Lower lobe of right lung (tissue), 2 donors: ENCODE measurements around the gene ANKRD44. TPM values are rescaled to one million over a fixed set of nuclear protein-coding genes. Genes with fewer than 3 reads are reported as not detected.
"Not testable (repeated sequence)": the region's sequence is repeated elsewhere in the genome, so short reads cannot be mapped to it uniquely, and the experiment has no call there.

Experiments
- ATAC-seq, 2 donors: fragments of 200-7000 bp; cut with Tn5 transposase; one replicate each; pipeline ENCODE4 v1.9.1; 2020 to 2022; ENCODE audit warnings: mild to moderate bottlenecking in 2 of 2, moderate library complexity in 2 of 2
- DNase-seq: peaks from one replicate; pipeline ENCODE4 v3.0.0-alpha.2; 2020
- H3K27ac ChIP-seq: fragments of 200-600 bp; one replicate; pipeline ENCODE4 v1.8.0; 2022
- H3K27me3 ChIP-seq: fragments of 200-600 bp; one replicate; pipeline ENCODE4 v1.8.0; 2022; ENCODE audit warnings: low read depth
- H3K36me3 ChIP-seq: fragments of 200-600 bp; one replicate; pipeline ENCODE4 v1.8.0; 2022; ENCODE audit warnings: mild to moderate bottlenecking
- H3K4me1 ChIP-seq: fragments of 200-600 bp; one replicate; pipeline ENCODE4 v1.8.0; 2022
- H3K4me3 ChIP-seq: fragments of 200-600 bp; one replicate; pipeline ENCODE4 v1.8.0; 2022; ENCODE audit warnings: mild to moderate bottlenecking
- H3K9me3 ChIP-seq: fragments of 200-600 bp; one replicate; pipeline ENCODE4 v1.8.0; 2022
- intact Hi-C: fragments of 100-400 bp; cut with DNase I; formaldehyde crosslinking; loops from one replicate; pipeline ENCODE4 v1.11.0; 2022
- total RNA-seq: library from RNA; stranded (reverse); fragmentation: NEBNext Ultra II Directional; extraction: Animal tissue kit (Norgen Biotek cat#: 25700); gene quantifications from one replicate; pipeline ENCODE4 v1.2.1, GENCODE V29; 2021
- TF ChIP-seq, protein P1 (sequence below): fragments of 200-600 bp; IDR thresholded peaks from one replicate; pipeline ENCODE4 v1.8.0; 2022; ENCODE audit warnings: antibody characterized with exemption, mild to moderate bottlenecking
- donor health status: DM: no; HTN: yes; CAD: no; lungs with severe emphysema.

The ANKRD44 gene
- total RNA-seq, 1 donor from 2014 or later, result 58.7 TPM

DNA sequence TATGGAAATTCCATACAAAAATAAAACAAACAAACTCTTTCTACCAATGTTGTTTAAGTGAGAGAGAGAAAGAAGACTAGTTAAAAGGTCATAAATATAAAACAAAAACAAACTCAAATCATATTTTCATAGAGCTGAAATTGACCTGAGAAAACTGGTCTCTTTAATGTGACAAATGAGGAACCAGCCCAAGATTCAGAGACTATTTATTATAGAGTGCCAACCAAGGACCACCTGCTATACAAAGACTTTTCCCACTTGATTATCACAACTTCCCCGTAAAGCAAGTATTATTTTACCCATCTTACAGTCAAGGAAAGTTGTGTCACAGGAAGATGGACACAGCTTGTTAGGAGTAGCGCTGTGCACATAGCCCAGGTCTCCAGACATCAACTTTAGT, 13.3 kb downstream of the ANKRD44 start:
- intact Hi-C loops, result no loop called here
- Histone ChIP-seq H3K9me3 (no peaks in the 10 kb centered on the region), H3K27me3 (no peaks in the 10 kb centered on the region), H3K36me3 (no peaks in the 10 kb centered on the region), H3K4me1 (peaks cover 66% of the 10 kb centered on the region), H3K4me3 (no peak overlapping the region), H3K27ac (peak overlapping the region; percentile 6)
- DNase-seq, result no peak
- TF ChIP-seq, protein P1, sequence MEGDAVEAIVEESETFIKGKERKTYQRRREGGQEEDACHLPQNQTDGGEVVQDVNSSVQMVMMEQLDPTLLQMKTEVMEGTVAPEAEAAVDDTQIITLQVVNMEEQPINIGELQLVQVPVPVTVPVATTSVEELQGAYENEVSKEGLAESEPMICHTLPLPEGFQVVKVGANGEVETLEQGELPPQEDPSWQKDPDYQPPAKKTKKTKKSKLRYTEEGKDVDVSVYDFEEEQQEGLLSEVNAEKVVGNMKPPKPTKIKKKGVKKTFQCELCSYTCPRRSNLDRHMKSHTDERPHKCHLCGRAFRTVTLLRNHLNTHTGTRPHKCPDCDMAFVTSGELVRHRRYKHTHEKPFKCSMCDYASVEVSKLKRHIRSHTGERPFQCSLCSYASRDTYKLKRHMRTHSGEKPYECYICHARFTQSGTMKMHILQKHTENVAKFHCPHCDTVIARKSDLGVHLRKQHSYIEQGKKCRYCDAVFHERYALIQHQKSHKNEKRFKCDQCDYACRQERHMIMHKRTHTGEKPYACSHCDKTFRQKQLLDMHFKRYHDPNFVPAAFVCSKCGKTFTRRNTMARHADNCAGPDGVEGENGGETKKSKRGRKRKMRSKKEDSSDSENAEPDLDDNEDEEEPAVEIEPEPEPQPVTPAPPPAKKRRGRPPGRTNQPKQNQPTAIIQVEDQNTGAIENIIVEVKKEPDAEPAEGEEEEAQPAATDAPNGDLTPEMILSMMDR, result no peak
- ATAC-seq, result no peak

DNA sequence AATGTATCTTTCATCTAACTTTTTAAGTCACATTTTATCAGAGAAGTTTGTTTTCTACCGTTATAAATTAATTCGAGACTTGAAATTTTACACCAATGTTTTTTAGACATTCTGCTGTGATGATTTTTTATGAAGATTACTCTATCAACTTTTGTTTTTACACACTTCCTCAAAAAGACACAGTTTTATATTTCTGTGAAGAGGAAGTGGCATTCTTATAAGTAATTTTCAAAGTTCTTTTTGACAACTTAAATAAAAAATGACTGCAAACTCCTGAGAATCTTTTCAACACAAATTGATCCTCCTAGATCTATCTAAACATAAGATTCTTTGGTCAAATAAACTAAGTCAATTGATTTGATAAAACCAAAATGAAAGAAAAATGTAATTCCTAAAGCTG, 13.7 kb downstream of the ANKRD44 start:
- H3K27ac ChIP-seq, result peak overlapping the region; percentile 6
- no peak overlapping the region for H3K4me3 ChIP-seq
- H3K4me1 ChIP-seq, result peaks cover 66% of the 10 kb centered on the region
- H3K36me3 ChIP-seq, result no peaks in the 10 kb centered on the region
- no peaks in the 10 kb centered on the region for H3K27me3 ChIP-seq
- H3K9me3 ChIP-seq, result no peaks in the 10 kb centered on the region
- ATAC-seq, result no peak
- TF ChIP-seq, protein P1, result no peak
- DNase-seq, result no peak
- intact Hi-C loops, result no loop called here

DNA sequence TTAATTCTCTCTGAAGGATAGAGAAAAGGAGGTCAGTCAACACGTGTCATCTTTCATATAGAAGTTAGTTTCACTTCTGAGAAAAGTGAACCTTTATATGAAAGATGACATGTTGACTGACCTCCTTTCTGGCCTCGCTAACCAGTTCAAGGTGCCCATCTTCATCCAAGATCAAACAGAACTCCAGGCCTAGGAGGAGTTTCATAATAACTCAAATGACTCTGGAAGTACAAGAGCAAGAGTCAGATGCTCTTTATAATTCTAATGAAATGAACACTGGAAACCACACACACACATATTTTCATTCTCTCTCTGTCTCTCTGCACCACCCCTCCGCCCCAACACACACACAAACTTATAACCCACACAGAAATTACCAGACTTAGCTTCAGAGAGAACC, 16.3 kb downstream of the ANKRD44 start:
- TF ChIP-seq, protein P1, result no peak
- no peaks in the 10 kb centered on the region for H3K9me3 ChIP-seq
- DNase-seq (no peak), ATAC-seq (peak in 1 of 2 donors; percentile 43)
- H3K4me3 ChIP-seq, result no peak overlapping the region
- no peaks in the 10 kb centered on the region for H3K27me3 ChIP-seq
- H3K27ac ChIP-seq, result no peak overlapping the region
- intact Hi-C loops, result no loop called here
- peaks cover 63% of the 10 kb centered on the region for H3K4me1 ChIP-seq
- H3K36me3 ChIP-seq, result no peaks in the 10 kb centered on the region

DNA sequence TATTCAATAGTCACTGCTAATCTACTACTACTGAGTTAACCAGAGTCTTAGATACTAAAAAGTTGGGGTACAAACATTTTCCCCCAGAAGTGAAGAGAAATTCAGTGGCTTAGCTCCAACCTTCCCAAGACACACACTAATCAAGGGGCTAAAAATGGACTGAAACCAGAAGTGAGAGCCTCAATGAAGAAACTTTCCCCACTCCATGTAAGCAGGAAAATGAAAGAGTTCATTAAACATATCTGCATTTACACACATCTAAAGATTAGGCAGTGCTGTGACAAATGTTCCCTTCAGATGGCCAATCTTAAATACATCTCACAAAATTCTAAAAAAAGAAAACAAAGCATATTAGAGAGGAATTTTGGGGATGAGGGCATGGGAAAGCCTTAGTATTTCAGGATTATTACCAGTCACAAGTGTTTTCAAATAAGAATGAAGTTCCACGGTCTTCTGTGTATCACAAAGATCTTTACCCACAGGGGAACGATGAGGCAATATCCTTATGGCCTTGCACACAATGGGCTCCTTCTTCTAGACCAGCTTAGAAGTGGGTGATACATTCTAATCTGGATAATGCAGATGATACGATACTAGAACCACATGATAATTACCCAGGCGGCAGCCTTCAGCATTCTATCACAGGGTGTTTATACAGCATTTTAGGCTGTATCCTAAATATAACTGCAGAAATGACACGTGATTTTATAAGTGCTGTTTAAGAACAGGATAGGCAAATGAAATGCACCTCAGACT, 17.1 kb downstream of the ANKRD44 start:
- TF ChIP-seq, protein P1, result no peak
- Histone ChIP-seq H3K36me3 (no peaks in the 10 kb centered on the region), H3K27ac (peak overlapping the region; percentile 32), H3K9me3 (no peaks in the 10 kb centered on the region), H3K4me1 (peaks cover 60% of the 10 kb centered on the region), H3K4me3 (no peak overlapping the region), H3K27me3 (no peaks in the 10 kb centered on the region)
- intact Hi-C loops, result no loop called here
- ATAC-seq (peak; percentile 63 to 70), DNase-seq (no peak)

DNA sequence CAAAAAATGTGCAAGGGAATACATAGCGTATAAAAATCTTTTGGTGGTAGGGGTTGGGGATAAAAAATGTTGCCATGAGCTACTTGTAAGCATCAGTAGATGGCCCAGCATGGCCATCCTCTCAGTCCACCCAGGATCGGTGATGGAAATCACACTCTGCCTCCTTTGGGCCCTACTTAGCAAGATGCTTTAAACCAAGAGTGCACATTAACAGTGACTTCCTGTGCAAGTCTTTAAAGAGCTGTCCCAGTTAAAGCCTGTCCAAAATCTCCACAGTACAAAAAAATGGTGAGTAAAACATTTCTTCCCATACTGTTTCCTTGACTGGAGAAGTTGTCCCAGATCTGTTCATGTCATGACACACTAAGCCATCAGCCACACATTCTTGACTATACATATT, 18.0 kb downstream of the ANKRD44 start:
- Histone ChIP-seq H3K27ac (no peak overlapping the region), H3K27me3 (no peaks in the 10 kb centered on the region), H3K4me3 (no peak overlapping the region), H3K36me3 (no peaks in the 10 kb centered on the region), H3K9me3 (no peaks in the 10 kb centered on the region), H3K4me1 (peaks cover 59% of the 10 kb centered on the region)
- TF ChIP-seq, protein P1, result no peak
- ATAC-seq, result no peak
- intact Hi-C loops, result no loop called here
- no peak for DNase-seq

DNA sequence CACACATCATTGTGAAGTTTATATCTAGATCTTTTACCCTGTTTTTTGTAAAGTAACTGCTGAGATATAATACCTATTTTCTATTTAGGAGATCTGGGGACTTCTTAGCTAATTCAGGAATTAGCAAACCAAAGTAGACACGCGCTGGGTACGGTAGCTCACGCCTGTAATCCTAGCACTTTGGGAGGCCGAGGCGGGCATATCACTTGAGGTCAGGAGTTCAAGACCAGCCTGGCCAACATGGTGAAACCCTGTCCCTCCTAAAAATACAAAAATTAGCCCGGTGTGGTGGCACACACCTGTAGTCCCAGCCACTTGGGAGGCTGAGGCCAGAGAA, 23.0 kb downstream of the ANKRD44 start:
- Histone ChIP-seq H3K27ac (peak overlapping the region; percentile 26), H3K4me1 (peaks cover 29% of the 10 kb centered on the region)
- H3K36me3 ChIP-seq, DNase-seq, ATAC-seq, H3K27me3 ChIP-seq, intact Hi-C loops, H3K4me3 ChIP-seq, H3K9me3 ChIP-seq: not testable (repeated sequence)
